ENCODE results near the gene CMTR1.

The CMTR1 gene

GRCh38 chr6:37451441-37452193, 18.6 kb downstream of the CMTR1 start:
- TF ChIP-seq MYC (IDR thresholded peaks at IDR 0.05; ENCODE audit: low read depth, low read length) (no peak), POLR2A (IDR thresholded peaks at IDR 0.05; ENCODE audit: extremely low read depth, insufficient read length) (no peak), CTCF (IDR thresholded peaks at IDR 0.05; ENCODE audit: low read depth, low read length) (no peak)
- TF ChIP-seq, protein P1, sequence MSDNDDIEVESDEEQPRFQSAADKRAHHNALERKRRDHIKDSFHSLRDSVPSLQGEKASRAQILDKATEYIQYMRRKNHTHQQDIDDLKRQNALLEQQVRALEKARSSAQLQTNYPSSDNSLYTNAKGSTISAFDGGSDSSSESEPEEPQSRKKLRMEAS (IDR thresholded peaks at IDR 0.05; ENCODE audit: low read depth, low read length): no peak
- DNase-seq (ENCODE audit: low read depth): no peak
- H3K4me3 ChIP-seq (ENCODE audit: low read depth, low read length): no peak overlapping the region

DNA sequence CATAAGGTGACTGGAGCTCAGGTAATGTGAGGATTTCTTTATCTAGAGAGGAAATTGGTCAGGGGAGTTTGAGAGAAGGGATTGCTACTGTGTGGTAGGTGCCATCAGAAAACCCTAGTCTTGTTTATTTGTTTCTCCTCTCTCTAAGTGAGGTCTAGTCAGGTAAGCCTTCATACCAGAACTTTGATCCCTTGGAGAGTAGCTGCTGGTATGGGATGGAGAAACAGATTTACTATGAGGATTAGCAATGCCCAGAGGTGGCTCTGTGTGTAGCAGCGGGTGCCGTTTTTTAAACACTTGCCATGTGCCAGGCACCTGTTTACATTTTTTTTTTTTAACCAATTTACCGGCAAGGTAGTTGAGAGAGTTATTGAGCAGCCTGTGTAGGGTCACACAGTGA, 19.5 kb downstream of the CMTR1 start:
- no peak overlapping the region for H3K4me3 ChIP-seq (ENCODE audit: low read depth, low read length)
- no peak for TF ChIP-seq POLR2A (IDR thresholded peaks at IDR 0.05; ENCODE audit: extremely low read depth, insufficient read length)
- TF ChIP-seq MYC (IDR thresholded peaks at IDR 0.05; ENCODE audit: low read depth, low read length): no peak
- TF ChIP-seq, protein P1 (IDR thresholded peaks at IDR 0.05; ENCODE audit: low read depth, low read length): no peak
- TF ChIP-seq CTCF (IDR thresholded peaks at IDR 0.05; ENCODE audit: low read depth, low read length): no peak
- no peak for DNase-seq (ENCODE audit: low read depth)

DNA sequence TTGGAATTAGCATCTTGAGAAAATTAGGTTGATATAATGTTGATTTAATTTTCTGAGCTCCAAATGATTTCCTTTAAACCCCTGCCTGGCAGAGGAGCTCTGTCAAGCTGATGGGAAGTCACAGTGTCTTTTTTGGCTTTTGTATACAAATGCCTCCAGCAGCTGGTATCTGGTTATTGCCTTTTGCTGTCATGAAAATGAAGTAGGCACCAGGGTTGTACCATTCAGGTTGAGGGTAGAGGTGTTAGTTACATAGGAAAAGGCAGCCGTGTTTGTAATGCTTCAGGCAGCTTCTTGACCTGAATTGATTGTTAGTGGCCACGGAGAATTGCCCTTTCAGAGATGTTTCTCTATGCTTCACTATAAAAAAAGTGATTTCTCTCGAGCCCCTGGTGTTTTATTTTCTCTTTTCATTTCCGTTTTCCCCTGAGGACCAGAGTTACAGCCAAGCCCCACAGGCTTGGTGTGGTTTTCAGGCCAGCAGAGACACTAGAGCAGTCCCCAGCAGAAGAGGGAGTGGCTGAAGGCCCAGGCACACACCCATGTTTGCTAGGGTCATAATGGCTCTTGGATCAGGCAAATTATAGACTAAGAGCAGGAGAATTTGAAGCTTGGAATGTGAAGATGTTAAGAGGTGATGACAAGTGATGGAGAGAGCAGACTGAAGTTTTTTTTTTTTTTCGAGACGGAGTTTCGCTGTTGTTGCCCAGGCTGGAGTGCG, 21.6 kb downstream of the CMTR1 start:
- H3K4me3 ChIP-seq (ENCODE audit: low read depth, low read length): no peak overlapping the region
- DNase-seq (ENCODE audit: low read depth): no peak
- TF ChIP-seq CTCF (IDR thresholded peaks at IDR 0.05; ENCODE audit: low read depth, low read length) (no peak), POLR2A (IDR thresholded peaks at IDR 0.05; ENCODE audit: extremely low read depth, insufficient read length) (no peak), MYC (IDR thresholded peaks at IDR 0.05; ENCODE audit: low read depth, low read length) (no peak)
- TF ChIP-seq, protein P1 (IDR thresholded peaks at IDR 0.05; ENCODE audit: low read depth, low read length): no peak

GRCh38 chr6:37456126-37456525, 23.1 kb downstream of the CMTR1 start:
- no peak for DNase-seq (ENCODE audit: low read depth)

More at GRCh38 chr6:37456126-37456525, 23.1 kb downstream of the CMTR1 start:
- TF ChIP-seq CTCF (IDR thresholded peaks at IDR 0.05; ENCODE audit: low read depth, low read length): no peak
- TF ChIP-seq, protein P1 (IDR thresholded peaks at IDR 0.05; ENCODE audit: low read depth, low read length): no peak
- TF ChIP-seq MYC (IDR thresholded peaks at IDR 0.05; ENCODE audit: low read depth, low read length): no peak
- no peak for TF ChIP-seq POLR2A (IDR thresholded peaks at IDR 0.05; ENCODE audit: extremely low read depth, insufficient read length)
- no peak overlapping the region for H3K4me3 ChIP-seq (ENCODE audit: low read depth, low read length)
